Stimulated activated CD4-positive, alpha-beta T cell treated with anti-CD3 and anti-CD28 coated beads, Interleukin-2, amount 100 ng/mL, for 48 hours (primary cell): ENCODE results near the gene LHX6.

Source experiments
- DNase-seq, 2 donors: peaks; one replicate each; pipeline ENCODE4 v3.0.0-alpha.2; 2020

LHX6 gene

DNA sequence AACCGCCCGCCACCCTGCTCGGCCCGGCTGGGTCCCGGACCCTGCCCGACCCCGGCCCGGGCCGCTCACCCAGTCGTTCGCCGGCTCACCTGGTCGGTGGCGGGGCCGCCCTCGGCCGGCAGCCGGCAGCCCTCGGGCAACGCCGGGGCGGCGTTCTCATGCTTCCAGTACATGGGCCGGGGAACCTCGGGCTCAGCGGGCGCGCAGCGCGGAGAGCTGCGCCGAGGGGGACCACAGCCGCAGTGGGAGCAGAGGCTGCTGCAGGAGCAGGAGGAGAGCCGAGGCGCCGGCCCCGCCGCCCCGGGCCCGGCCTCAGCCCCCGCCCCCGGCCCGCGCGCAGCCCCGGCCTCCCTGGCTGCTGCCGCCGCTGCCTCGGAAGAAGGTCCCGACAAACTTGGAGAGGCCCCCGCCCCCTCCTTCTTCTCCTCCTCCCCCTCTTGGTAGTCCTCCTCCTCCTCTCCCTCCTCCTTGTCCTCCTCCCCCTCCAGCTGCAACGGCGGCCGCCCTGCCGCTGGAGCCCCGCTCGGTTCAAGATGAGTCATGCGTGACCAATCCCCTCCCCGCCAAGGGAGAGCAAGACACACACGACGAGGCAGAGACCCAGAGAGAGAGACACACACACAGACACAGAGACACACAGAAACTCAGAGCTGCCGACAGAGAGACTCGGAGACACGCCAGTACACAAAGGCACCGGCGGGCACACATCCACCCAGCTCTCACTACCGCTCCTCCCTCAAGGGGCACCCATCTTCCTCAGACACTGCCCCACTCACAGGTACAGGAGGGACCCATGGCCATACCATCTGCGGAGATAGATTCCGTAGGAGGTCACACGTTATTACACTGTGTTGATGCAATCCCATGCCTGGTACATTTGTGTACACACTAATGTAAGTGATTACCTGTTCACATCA, at the start of gene LHX6:
LHX6 (minus strand) TSS at position 390 of the 917 bp plus-strand sequence; CDS start at position 173, 217 bp downstream.
- no peak for DNase-seq

DNA sequence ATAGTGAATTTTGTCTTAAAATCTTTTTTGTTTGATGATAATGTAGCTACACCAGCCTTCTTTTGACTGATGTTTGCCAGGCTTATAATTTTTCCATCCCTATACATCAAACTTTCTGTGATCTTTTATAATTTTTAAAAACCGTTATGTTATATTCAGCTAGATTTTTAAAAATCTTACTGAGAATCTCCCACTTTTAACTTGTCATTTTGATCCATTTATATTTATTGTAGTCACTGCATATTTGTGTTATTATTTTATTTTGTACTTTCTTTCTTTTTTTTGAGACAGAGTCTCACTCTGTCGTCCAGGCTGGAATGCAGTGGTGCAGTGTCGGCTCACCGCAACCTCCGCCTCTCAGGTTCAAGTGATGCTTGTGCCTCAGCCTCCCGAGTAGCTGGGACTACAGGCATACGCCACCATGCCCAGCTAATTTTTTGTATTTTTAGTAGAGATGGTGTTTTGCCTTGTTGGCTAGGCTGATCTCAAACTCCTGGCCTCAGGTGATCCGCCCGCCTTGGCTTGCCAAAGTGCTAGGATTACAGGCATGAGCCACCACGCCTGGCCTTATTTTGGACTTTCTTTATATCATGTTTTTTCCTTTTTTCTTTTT, 48.6 kb upstream of the LHX6 start:
- DNase-seq = no peak

DNA sequence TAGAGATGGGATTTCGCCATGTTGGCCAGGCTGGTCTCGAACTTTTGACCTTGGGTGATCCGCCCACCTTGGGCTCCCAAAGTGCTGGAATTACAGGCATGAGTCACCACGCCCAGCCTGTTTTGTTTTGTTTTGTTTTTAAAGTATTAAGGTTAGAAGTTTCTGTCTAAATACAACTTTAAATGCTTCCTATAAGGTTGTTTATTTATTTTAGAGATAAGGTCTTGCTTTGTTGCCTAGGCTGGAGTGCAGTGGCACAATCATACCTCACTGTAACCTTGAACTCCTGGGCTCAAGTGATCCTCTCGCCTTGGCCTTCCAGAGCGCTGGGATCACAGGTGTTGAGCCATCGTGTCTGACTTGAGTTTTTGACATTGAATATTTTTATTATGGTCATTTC, 47.3 kb upstream of the LHX6 start:
- no peak for DNase-seq

DNA sequence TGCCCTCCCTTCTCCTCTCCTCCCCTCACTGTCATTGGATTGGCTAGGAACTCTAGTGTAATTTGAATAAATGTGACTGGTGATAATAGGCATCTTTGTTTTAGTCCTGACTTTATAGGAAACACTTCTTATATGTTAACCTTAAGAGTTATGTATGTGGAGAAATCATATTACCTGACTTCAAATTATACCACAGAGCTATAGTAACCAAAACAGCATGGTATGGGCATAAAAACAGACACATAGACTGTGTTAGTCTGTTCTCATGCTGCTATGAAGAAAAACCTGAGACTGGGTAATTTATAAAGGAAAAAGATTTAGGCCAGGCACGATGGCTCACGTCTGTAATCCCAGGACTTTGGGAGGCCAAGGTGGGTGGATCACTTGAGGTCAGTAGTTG, 45.3 kb upstream of the LHX6 start:
- DNase-seq = no peak

DNA sequence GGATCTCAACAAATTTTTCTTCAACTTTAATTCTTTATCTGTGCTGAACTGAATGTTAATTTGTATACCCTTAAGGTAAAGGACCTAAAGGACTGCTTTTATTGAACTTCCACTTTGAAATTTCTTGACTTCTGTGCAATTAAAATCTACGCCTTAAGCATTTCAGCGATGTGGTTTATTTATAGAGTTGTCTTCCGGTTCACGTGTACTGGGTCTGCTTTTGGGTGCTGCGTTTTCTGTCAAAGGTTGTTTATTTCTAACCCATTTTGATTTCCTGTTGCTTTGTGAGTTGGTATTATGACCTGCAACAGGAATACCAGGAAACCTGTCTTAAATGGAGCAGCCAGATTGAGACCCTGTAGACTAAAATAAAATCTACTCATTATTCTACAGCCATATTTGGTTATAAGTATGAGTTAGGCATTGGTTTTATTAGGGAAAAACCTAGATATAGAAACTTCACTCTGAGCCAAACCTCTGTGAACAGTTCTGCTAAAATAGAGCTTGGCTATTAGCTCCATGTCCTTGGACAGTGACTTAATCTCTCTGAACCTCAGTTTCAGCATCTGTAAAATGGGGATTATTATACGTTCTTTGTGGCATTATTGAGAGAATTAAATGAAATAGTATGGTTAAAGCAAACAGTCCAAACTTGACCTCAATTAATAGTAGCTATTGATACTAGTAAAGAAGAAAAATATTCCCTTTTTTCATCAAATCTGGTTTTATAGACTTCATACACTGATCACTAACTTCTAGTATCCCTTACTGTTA, 39.5 kb upstream of the LHX6 start:
- no peak for DNase-seq

DNA sequence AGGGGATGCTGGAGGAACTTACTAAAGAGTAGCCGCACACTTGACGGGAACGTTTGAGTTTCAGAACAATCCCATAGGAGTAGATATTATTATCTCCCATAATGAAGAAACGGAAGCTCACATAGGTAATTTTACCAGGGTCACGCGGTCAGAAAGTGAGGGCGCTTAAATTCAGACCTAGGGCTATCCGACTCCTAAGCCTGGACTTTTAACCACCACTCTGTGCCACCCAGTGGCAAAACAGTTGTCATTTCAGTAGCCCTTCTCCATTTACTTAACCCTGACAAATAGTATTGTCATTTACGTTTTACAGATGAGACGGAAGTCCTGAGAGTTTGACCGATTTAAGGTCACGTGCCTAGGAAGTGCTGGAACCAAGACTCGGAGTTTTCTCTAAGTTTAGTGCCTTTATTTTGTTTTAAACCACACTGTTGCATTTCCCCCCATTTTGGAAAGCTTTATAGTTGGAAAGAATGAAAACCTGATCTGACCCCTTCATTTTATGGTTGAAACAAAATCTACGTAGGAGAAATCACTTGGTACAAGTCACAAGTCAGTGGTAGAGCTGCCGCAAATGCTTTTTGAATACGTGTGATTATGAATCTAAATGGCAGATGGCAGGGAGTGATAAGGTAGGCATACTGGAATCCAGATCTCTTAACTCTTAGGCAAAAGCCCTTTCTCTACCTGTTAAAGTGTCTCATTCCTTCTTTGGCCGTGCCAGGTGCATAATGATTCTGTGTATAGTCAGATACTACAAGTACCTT, 36.6 kb upstream of the LHX6 start:
- DNase-seq = peak in 1 of 2 donors; percentile 5

DNA sequence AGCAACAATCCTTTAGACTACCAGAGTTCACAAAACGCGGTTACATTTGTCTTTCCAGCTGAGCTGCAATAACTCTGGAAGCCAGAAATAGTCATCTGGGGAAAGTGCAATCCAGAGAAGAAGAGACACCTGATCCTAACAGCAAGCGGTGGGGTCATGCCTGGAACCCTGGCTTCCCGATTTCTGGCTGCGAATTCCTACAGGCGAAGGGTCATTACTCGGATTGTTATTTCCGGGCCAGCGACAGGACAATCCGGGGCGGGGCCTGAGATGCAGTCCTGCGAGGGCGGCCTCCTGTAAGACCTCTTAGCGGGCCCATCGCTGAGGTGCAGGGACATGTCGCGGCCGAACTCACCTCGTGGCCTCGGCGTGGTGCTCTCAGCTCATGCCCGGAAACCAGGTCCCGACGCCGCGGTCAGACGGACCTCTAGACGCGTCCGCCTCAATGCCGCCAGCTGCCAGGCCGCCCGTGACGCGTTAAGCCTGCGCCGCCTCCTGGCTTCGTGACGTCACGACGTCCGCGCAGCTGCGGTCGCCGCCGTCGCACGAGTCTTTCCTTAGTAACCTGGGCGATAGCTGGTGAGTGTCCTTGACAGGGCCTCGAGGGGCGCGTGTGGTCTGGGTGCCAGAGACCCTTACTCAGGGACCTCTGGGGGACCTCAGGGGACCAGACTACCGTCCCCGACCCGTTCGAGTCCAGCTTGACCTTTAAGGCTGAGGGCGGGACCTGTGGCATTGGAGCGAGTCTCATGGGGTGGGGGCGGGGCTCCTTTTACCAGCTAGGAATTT, 35.8 kb upstream of the LHX6 start, which contains the start of the genes MRRF and RBM18:
MRRF (plus strand) TSS at position 523 of the 789 bp plus-strand sequence. CDS start 6,010 bp downstream, outside the sequence.
RBM18 (minus strand) TSS at position 481 of the 789 bp plus-strand sequence. CDS start 3,348 bp downstream, outside the sequence.
- DNase-seq = peak; percentile 86 to 88

DNA sequence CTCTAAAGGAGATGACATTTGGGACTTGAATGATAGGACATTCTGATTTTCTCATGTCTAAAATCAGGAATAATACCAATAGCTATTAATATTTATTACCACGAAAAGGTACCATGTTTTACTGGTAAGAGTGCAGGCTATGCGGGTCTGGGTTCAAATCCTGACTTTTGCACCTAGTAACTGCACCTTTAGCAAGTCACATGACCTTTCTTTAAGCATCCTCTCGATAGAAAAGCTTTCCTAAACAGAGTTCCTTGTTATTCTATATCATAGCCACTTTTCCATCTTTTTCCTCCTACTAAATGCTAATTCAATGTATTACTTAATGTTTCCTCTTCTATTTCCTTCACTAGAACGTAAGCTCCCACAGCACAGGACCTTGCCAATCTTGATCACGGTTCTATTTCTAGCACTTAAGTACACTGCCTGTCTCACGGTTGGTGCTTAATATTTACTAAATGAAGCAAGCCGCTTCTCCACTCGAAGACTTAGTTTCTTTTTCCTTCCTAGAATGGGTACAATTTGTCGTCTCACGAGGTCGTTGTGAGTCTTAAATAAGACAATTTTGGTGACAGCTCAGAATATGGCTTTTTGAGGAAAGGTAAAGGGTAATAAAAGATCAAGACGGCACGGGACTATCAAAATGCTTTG, 35.1 kb upstream of the LHX6 start:
- no peak for DNase-seq

DNA sequence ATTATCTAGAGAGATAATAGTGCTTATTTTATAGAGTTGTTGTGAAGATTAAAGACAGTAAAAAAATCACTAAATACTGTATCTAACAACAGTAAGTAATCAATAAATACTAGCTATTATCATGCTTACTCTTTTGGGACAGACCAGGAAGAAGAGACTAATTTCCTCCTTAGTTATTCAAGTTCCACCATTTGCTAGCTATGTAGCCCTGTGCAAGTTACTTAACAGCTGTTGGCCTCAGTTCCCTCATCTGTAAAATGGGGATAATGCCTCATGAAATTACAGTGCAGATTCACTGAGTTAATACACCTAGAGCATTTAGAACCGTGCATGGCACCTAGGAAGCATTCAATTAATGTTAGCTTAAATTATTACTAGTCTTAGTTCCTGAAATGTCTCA, 33.3 kb upstream of the LHX6 start:
- DNase-seq = no peak

DNA sequence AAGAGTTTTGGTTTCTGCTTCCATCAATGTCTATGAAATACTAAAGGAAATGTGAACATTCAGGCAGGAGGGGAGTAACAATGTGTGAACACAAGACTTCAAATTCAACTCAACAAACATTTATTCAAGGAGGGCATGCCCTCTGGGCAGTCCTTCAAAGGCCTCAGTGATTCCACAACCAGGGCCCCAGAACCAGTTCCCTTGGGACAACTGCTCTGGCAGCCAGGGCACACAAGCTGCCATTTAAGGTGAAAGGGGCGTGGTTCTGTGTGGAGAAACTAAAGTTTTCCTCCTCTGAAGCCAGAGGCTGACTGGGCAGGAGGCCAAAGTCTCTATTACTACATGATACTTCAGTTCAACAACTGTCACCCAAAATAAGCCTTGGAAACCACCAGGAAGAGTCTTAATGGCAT, 32.7 kb upstream of the LHX6 start:
- no peak for DNase-seq

DNA sequence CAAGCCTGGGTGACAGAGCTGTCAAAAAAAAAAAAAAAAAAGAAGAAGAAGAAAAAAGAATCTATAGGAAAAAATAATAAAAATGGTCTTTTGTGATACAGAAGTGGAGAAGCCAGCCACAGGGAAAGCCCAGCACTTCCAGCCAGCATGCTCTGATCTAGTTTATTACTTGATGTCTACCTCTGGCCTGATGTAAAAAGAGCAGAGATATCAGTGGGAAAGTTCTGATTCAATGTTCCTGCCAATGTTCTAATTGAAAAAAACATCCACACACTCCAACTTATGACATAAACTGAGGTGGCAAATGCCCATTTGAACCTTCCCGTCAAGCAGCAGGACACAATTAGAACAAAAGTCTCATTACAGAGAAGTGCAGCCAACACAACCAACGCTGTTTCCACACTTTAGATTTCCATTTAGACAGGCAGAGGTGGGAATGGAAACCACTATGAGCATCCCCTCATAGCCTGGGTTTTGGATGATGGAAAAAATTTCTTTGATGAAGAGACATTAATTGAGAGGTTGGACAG, 30.2 kb upstream of the LHX6 start:
- DNase-seq = no peak

DNA sequence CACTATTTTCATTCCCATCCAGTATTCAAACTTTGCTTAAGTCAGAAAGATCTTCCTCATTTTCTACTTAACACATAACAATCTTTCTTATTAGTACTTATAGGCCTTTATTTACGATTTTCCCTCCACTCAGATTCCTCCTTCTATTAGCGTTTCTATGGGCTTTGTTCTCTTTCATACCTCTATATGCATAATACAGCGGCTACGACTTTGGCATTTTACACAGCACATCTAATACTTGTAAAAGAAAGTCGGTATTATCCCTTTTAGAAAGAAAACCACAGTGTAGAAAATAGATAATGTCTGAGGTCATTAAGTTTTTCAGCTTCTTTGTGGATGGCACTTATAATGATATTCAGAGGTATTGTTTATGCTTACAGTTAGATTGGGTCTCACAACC, 27.4 kb upstream of the LHX6 start:
- DNase-seq = no peak

DNA sequence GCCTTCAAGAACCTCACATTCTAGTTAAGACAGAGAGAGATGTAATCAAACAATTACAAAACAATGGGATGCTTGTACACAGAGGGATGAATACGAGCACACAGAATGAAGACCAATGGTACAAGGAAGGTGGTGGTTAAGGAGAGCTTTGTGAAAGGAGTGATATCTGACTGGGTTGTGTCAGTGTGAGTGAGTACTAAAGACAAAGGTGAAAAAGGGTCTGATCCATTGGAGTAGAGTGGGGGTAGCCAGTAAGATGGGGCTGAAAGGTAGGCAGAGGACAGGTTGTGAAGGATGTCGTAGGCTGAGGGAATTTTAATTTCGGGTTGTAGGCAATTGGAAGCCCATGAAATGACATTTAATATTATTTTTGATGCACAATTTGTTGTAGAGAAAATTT, 26.0 kb upstream of the LHX6 start:
- no peak for DNase-seq

DNA sequence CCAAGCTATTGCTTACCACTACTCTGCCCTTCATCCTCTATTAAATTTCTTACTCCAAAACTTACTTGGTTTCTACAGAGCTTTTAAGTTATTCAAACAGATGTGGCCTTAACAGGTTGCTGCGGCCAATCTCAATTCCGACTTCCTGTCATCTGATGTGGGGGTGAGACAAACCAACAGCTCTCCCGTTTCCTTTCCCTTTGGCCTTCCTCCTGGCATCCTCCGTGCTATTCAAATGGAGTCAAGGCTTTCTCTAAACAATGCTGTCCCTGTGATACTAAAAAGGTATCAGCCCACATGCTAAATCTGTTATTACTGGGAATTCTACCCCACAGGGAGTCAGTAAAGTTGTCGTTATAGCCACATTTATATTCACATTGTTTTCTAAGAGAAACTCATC, 24.0 kb upstream of the LHX6 start:
- DNase-seq = no peak

DNA sequence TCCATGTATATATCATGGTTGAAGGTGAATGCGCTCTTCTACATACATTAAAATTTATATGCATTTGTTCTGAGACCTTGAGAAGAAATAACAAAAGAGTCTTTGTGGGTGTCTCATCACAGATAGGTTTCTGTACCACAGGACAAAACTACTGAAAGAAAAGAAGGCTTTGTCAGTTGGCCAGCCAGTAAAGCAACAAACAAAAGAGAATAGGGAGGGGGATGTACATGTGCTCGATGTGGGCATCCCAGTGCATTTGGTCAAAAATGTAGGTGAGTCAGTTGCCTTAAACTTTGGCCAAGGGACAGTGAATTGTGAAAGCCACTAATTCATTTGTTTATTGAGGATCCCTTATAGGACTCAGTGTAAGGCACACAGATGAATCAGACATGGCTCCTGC, 22.6 kb upstream of the LHX6 start:
- no peak for DNase-seq

DNA sequence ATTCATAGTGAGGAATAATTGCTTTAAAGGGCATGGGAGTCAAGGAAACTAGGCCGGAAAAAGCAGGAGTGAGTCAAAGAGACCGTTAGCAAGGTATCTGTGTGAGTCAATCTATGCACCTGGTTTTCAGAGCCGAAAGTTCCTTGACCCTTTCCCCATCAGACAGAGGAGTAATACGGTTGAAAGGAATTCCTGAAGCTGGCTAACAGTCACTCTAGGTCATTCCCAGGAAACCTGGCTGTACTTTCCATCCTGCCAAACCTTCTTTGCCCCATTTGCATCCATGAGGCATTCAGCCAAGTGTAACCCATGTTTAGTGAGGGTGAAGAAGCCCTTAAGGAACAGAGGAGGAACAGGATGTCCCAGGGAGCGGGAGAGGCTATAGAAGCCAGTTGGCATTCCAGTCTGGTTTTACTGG, 19.7 kb upstream of the LHX6 start:
- DNase-seq = no peak

DNA sequence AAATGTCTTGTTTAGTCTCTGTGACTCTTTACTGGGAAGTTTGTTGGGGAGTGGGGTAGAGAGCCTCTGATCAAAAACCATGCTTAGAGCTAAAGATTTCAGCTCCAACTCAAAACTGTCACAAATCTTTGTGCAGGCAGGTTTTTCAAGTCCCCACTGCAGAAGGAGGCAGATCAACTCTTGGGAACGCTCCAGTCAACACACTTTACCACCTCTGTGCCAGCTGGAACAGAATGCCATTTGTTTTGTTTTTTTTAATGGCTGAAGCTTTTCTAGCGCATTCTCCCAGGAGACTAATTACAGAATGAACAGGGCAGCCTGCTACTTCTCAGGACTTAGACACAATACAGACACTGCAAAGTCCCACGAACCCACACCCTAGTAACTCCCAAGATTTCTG, 17.9 kb upstream of the LHX6 start:
- DNase-seq = no peak

DNA sequence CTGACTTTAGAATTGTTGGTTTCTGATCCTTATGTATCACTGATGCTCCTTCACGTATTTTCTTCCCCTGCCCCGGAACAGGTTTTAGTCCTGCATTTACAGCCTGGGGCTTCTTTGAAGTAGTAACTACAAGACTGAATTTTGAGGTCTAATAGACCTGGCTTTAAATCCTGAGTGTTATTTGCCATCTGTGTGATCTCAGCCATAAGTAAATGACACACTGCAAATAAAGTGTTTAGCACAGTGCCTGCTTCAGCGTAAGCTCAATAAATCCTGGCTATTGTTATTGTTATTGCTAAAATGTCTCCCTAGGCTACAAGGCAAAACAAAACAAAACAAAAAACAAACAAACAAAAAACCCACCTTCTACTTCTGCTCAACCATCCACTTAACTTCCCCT, 15.6 kb upstream of the LHX6 start:
- no peak for DNase-seq

DNA sequence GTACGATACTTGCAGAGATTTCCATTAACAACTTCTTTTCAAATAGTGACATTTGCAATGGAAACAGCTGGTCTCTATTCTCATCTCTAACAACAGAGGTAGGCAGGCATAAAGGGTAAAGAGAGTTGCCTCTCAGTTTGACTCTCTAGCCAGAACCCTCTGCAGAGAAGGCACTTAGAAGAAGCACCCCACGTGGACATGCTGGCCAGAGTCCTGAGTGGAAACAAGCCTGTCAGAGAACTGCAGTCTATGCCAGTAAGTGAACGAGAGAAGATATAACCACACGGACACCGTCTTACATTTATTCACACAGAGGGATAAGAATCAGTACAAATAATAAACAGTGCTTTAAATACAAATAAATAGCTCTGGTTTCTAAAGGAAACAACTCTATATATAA, 11.0 kb upstream of the LHX6 start:
- DNase-seq = no peak

DNA sequence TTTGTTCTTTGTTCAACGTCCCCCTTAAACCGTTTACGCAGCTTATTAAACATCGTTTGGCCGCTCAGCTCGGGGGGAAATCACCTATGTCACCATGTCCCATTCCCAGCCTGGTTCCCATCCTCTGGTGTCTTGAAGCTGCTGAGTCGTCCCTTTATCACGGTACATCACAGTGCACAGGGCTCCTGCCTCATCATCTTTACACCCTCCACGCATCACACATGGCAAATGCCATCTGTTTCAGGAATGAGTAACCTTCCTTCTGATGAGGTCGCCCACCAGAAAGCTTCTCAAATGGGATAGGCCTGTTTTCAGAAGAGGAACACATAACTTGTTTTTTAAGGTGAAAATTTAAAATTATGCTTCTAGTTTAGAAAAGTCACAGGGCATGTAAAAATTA, 7.9 kb upstream of the LHX6 start:
- DNase-seq = no peak
